Hepatocyte (in vitro differentiated cells): ENCODE data around the gene DAB1.

ENCODE experiments used
- EZH2phosphoT487 ChIP-seq: fragments of 200-600 bp; sonication (generic); IDR thresholded peaks from one replicate; pipeline ENCODE4 v1.6.1; 2018; ENCODE audit warnings: antibody characterized with exemption, mild to moderate bottlenecking, low read depth, moderate library complexity; ENCODE audit not compliant: unreplicated experiment, severe bottlenecking
- TF ChIP-seq, protein P1 (sequence below): fragments of 200-600 bp; sonication (generic); IDR thresholded peaks from 2 replicates; pipeline ENCODE4 v1.5.1; 2016; ENCODE audit warnings: antibody characterized with exemption, mild to moderate bottlenecking; ENCODE audit not compliant: poor library complexity

GRCh38 chr1:57293214-57293613 is 130.6 kb downstream of the DAB1 start:
- TF ChIP-seq, protein P1, sequence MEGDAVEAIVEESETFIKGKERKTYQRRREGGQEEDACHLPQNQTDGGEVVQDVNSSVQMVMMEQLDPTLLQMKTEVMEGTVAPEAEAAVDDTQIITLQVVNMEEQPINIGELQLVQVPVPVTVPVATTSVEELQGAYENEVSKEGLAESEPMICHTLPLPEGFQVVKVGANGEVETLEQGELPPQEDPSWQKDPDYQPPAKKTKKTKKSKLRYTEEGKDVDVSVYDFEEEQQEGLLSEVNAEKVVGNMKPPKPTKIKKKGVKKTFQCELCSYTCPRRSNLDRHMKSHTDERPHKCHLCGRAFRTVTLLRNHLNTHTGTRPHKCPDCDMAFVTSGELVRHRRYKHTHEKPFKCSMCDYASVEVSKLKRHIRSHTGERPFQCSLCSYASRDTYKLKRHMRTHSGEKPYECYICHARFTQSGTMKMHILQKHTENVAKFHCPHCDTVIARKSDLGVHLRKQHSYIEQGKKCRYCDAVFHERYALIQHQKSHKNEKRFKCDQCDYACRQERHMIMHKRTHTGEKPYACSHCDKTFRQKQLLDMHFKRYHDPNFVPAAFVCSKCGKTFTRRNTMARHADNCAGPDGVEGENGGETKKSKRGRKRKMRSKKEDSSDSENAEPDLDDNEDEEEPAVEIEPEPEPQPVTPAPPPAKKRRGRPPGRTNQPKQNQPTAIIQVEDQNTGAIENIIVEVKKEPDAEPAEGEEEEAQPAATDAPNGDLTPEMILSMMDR: no peak
- no peak for TF ChIP-seq EZH2phosphoT487
